ENCODE results near the gene PPP4C.

The PPP4C gene

GRCh38 chr16:30127993-30128392 lies 52.2 kb downstream of the PPP4C start:
- H3K27me3 Mint-ChIP-seq: no peaks in the 10 kb centered on the region

GRCh38 chr16:30131869-30132475 lies 56.2 kb downstream of the PPP4C start:
- H3K27me3 Mint-ChIP-seq: no peaks in the 10 kb centered on the region
- no peaks in the 10 kb centered on the region for H3K4me1 Mint-ChIP-seq
- no peak overlapping the region for H3K27ac Mint-ChIP-seq
- H3K4me3 Mint-ChIP-seq: no peak overlapping the region
- ATAC-seq (ENCODE audit: low read depth): no peak
- H3K9me3 Mint-ChIP-seq: no peaks in the 10 kb centered on the region
- no peaks in the 10 kb centered on the region for H3K36me3 Mint-ChIP-seq
- DNase-seq (ENCODE audit: low spot score in 2 of 2): no peak

More at GRCh38 chr16:30127993-30128392, 52.2 kb downstream of the PPP4C start:
- H3K9me3 Mint-ChIP-seq: no peaks in the 10 kb centered on the region
- H3K4me1 Mint-ChIP-seq: peaks cover 2% of the 10 kb centered on the region
- no peak overlapping the region for H3K4me3 Mint-ChIP-seq
- no peaks in the 10 kb centered on the region for H3K36me3 Mint-ChIP-seq
- H3K27ac Mint-ChIP-seq: no peak overlapping the region
- DNase-seq (ENCODE audit: low spot score in 2 of 2) (no peak), ATAC-seq (ENCODE audit: low read depth) (no peak)

- H3K27ac Mint-ChIP-seq: no peak overlapping the region
- H3K9me3 Mint-ChIP-seq: no peaks in the 10 kb centered on the region
- no peak overlapping the region for H3K4me3 Mint-ChIP-seq
- H3K36me3 Mint-ChIP-seq: no peaks in the 10 kb centered on the region
- ATAC-seq (ENCODE audit: low read depth): no peak
- no peak for DNase-seq (ENCODE audit: low spot score in 2 of 2)
- H3K4me1 Mint-ChIP-seq: no peaks in the 10 kb centered on the region
- no peaks in the 10 kb centered on the region for H3K27me3 Mint-ChIP-seq
Measured at GRCh38 chr16:30132591-30132990, 56.8 kb downstream of the PPP4C start.
